ENCODE measurements around the gene NAALADL2.

DNA sequence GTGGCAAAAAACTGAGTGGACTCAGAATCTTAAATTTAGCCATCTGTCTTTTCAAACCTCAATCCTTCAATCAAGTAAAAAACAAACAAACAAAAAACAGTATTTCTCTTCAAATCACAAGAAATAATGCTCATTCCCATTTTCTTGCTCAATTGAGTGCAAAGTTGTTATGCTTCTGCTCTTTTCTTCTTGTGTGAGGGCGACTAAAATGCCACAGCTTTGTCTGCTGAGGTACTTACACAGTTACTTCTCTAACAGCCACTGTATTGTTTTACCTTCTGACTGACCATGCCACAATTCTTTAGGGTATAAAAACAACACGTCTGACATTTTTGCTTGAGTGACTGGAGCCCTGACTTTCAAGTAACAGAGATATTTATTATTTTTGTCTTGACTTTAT is 617.4 kb downstream of the NAALADL2 start:
- TF ChIP-seq, protein P1, sequence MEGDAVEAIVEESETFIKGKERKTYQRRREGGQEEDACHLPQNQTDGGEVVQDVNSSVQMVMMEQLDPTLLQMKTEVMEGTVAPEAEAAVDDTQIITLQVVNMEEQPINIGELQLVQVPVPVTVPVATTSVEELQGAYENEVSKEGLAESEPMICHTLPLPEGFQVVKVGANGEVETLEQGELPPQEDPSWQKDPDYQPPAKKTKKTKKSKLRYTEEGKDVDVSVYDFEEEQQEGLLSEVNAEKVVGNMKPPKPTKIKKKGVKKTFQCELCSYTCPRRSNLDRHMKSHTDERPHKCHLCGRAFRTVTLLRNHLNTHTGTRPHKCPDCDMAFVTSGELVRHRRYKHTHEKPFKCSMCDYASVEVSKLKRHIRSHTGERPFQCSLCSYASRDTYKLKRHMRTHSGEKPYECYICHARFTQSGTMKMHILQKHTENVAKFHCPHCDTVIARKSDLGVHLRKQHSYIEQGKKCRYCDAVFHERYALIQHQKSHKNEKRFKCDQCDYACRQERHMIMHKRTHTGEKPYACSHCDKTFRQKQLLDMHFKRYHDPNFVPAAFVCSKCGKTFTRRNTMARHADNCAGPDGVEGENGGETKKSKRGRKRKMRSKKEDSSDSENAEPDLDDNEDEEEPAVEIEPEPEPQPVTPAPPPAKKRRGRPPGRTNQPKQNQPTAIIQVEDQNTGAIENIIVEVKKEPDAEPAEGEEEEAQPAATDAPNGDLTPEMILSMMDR (IDR thresholded peaks at IDR 0.05; ENCODE audit: borderline replicate concordance, extremely low read depth, low read length, poor library complexity, severe bottlenecking), result no peak
- TF ChIP-seq EZH2 (IDR thresholded peaks at IDR 0.05; ENCODE audit: borderline replicate concordance, low read depth, low read length, severe bottlenecking), result no peak

Measured in DND-41 (cell line).